IPS DF 4.7 (cell line): ENCODE measurements around the gene PROX1.

ENCODE experiments used
- DNase-seq: peaks from one replicate; pipeline ENCODE4 v3.0.0-alpha.2; 2013; ENCODE audit warnings: low spot score; ENCODE audit errors: extremely low read depth

The PROX1 gene

DNA sequence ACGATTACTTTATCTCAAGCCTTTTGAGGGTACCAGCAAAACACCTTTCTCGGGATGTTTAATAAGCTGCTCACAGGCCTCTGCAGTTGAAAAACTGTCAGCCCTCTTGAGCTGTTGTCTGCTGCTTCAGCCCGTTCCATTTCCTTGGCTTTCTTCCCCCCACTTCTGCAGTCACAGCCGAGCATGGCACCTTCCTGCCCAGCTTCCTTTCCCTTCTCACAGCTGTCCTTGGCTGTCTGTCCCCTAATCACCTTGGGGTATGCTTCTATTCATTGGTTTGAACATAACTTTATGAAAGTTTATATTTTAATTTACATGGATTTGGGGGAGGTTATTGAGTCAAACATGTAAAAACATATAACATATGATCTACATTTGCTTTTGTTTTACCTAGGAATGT lies 6.9 kb upstream of the PROX1 start:
- DNase-seq, result no peak

GRCh38 chr1:213982289-213982671 lies 5.5 kb upstream of the PROX1 start:
- DNase-seq, result no peak

DNA sequence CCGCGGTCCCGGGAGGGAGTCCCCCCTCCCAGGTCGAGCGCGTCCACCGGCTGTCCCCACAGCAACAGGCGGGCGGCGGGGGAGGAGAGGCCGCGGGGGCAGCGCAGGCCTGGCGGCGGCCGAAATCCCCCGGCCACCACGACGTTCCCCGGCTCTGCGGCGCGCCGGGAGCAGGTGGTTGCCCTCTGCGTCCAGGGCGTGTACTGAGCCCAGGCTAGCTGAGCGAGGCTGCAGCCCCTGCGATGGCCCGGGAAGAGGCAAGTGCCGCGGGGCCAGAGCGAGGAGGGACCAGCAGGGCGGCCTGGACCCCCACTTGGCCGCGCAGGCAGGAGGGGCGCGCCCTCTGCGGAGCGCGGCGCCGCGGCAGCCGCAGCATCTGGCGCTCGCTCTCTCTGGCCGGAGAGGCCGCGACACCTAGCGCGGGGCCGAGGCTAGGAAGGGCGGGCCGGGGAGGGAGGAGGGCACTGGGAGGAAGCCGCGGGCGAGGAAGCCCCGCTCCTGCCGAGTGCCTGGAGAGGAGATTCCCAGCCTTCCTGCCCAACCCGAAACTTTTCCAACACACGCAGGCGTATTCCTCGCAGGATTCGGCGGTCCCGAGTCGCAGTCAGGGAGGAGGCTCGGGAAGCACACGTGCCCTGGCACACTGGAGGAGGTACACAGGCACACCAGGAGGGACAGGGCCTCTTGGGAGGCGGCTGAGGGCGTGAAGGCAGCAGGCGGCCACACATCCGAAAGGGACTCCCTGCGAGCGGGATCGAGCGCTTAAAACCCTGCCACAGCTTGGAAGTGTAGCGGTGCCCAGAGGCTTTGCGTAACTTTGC lies 4.9 kb upstream of the PROX1 start:
- no peak for DNase-seq

DNA sequence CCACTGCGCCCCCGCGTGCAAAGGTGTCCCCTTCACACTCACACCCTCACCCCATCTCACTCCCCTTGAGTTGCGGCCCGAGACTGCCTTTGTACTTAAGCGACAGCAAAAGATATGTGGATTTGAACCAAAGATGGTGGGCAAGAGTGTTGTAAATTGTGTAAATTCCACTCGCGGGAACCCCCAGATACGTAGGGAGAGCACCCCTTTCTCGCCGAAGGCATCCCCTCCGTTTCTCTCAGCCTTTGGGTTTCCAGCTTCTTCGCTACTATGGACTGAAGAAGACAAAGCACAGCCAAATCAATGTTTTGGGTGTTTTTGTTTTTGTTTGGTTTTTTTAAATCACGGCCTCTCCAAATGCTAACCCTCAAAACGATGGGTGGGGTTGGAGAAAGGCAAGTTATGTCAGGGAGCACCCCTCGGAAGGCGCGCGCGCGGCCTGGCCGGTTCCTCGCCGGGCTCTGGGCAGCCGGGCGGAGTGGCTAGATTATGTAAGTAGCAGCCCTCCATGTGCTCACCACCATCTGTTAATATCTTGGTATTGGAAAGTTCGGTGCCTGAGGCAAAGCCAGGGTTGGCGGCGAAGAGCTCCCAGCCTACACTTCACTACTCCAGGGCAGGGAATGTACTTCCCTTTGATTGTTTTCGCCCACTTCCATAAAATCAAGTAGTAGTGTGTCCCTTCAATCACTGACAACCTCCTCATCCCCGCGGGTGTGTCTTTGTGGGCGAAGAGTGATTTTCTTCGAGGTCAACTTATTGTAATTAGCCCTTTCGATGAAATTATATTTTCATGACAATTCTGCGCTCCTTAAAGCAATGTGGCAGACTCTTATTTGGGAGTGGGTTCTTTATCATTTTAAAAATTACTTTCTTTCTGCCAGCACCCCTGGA lies 4.0 kb upstream of the PROX1 start:
- no peak for DNase-seq

DNA sequence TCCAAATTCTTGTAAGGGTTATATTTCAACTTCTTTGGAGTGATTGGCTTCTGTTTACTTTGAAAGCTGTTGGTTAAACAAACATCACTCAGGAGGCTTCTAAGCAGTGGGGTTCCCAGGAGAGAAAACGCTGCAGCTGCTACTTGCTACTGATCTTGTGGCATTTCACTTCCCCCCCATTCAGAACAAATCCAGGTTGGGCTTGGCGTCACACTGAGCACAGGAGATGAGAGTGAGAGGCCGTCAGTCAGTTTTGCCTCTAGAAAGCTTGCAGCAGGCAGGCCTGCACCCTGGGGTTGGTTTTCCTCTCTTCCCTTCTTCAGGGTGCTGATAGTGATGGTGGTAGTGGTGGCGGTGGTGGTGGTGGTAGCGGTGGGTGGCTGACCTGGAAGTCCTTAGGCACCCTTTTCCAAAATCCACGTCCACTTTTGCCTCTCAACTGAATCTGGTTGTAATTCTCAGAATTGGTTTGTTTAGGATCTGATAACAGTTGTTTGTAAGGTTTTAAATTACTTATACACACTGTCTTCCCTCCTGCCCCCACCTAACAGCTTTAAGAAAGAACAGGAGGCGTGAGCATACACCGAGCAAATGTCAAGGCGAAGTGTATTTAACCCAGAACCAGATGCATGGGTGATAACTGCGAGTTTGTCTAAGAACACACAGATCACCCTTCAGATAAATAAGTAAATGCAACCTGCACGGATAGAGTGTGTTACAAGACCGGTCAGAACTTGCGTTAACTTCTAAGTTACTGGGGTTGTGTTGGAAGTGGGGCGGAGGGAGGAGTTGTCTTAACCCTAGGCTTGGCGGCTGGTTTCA lies 3.2 kb upstream of the PROX1 start:
- DNase-seq, result no peak

GRCh38 chr1:213985209-213986019 lies 2.4 kb upstream of the PROX1 start:
- DNase-seq, result no peak

DNA sequence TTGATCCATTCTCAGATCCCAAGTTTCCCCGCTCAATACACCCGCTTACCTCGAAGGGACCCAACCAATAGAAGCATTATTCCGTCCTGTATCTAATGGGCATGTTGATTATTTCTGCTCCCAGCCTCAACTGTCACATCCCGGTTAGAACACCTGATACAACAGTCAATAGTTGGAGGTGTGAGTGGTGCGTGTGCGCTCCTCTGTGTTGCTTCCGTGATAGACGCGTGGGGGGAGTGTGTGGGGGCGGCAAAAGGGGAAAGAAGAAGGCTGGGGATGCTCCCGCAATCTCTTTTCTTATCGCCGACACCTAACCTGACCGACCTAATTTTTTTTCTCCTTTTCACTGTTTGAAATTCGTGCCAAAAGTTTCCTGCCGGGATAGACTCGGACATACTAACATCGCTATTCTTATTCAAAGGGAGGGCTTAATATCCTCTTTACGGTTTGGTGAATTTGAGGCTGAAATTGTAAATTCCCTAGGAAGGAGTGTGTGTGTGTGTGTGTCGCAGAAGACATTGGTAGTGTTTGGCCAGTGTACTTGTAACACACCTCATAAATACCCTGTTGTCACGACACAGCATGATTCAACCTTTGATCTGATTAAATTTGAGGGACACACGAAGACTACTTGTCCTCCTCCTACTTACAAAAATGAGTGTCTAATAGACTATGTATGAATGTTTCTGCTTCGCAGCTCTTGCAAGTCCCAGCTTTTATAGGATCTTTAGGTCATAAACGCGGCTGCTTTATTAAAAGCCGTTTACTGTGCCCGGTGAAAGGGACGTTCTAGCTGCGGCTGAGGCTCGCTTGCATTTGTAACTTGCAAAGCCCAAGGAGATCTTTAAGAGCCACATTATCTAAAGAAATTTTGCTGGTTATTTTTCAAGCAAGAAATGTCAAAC lies 1.5 kb upstream of the PROX1 start:
- DNase-seq, result no peak

- DNase-seq, result no peak
Observed at GRCh38 chr1:213986925-213987250, 885 bp upstream of the PROX1 start.

- DNase-seq, result no peak
Observed at GRCh38 chr1:213987422-213987926, 299 bp upstream of the PROX1 start.

GRCh38 chr1:213988507-213989001 lies 781 bp downstream of the PROX1 start:
- no peak for DNase-seq

DNA sequence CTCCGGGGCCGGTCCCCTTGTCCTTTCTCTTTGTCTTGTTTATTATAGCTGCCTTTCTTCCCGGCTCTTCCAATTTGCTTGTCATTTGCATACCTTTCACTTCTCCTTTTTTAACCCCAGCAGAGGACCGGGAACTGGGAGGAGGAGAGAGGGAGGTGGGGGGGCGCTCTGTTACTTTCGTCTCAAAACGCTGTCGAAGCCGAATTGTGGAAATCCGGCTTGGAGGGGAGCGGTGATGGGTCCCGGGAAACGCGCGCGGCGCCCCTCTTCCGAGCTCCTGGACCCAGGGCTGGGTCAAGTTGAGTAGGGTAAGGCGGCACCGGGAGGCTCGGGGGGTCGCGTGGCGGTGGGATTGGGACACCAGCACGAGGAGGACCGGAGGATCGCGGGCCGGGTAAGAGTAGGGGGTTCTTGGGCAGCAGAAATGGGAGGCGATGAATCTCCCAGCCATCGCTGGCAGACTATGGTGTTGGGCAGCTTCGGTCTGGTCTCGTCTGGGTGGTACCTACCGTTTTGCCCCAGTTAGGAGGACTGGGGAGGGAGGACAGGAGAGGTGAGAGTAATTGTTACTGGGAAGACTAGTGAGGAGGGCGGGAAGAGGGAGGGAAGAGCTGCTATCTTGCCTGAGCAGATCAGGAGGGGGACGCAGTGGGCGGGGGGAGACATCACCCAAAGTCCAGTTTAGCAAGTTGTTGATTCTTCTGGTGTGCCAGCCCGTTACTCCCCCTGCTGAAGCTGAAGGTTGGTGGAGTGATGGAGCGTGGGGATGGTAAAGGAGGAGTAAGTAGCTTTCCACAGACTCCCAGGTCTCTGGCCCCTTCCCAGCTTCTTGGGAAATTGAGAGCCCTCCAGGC lies 1.5 kb downstream of the PROX1 start:
- no peak for DNase-seq

- DNase-seq, result no peak
Observed at GRCh38 chr1:213993929-213994328, 6.2 kb downstream of the PROX1 start.

GRCh38 chr1:213994888-213995287 lies 7.1 kb downstream of the PROX1 start:
- DNase-seq, result no peak

- no peak for DNase-seq
Observed at GRCh38 chr1:213995603-213996002, 7.8 kb downstream of the PROX1 start.

- no peak for DNase-seq
Observed at GRCh38 chr1:213996320-213997037, 8.7 kb downstream of the PROX1 start.

GRCh38 chr1:213997038-213997771 lies 9.4 kb downstream of the PROX1 start:
- DNase-seq, result no peak

GRCh38 chr1:213997772-213998107 lies 10.0 kb downstream of the PROX1 start:
- no peak for DNase-seq
